Immature natural killer cell (primary cell): ENCODE measurements around the gene PCDHGB4. TPM values are rescaled to one million over a fixed set of nuclear protein-coding genes. Genes with fewer than 3 reads are reported as not detected.
"Not testable (repeated sequence)": the region's sequence is repeated elsewhere in the genome, so short reads cannot be mapped to it uniquely, and the experiment has no call there.

Experiments
- DNase-seq, 3 donors: peaks; one replicate each; pipeline ENCODE4 v3.0.0; 2022; ENCODE audit warnings: mixed read lengths in 1 of 3
- H3K27ac Mint-ChIP-seq, 6 donors: one replicate each; pipeline ENCODE4 v1.8.0; 2020; ENCODE audit warnings: mixed read lengths in 6 of 6, mild to moderate bottlenecking in 5 of 6, inconsistent platforms in 4 of 6, moderate library complexity in 3 of 6
- H3K27me3 Mint-ChIP-seq, 3 donors: one replicate each; pipeline ENCODE4 v1.8.0; 2020 to 2021; ENCODE audit warnings: low read depth in 3 of 3, mild to moderate bottlenecking in 3 of 3, mixed read lengths in 3 of 3, moderate library complexity in 3 of 3, inconsistent platforms in 1 of 3
- H3K36me3 Mint-ChIP-seq, 3 donors: one replicate each; pipeline ENCODE4 v1.8.0; 2020; ENCODE audit warnings: mixed read lengths in 3 of 3, inconsistent platforms in 2 of 3, mild to moderate bottlenecking in 2 of 3
- H3K4me1 Mint-ChIP-seq, 2 donors: one replicate each; pipeline ENCODE4 v1.8.0; 2020; ENCODE audit warnings: inconsistent platforms in 2 of 2, mild to moderate bottlenecking in 2 of 2, mixed read lengths in 2 of 2, moderate library complexity in 1 of 2
- H3K4me3 Mint-ChIP-seq, 5 donors: one replicate each; pipeline ENCODE4 v1.8.0; 2020; ENCODE audit warnings: mild to moderate bottlenecking in 5 of 5, mixed read lengths in 5 of 5, inconsistent platforms in 3 of 5, moderate library complexity in 3 of 5
- H3K9me3 Mint-ChIP-seq, 6 donors: one replicate each; pipeline ENCODE4 v1.8.0; 2020; ENCODE audit warnings: mild to moderate bottlenecking in 6 of 6, mixed read lengths in 6 of 6, inconsistent platforms in 4 of 6, moderate library complexity in 3 of 6
- polyA plus RNA-seq, 3 donors: library from polyadenylated mRNA; unstranded; fragments of 300-500 nt; fragmentation: Illumina TruSeq; gene quantifications; one replicate each; pipeline ENCODE4 v1.2.3, GENCODE V29; 2021

Gene PCDHGB4
- polyA plus RNA-seq, 3 donors from 2014 or later = 0.13 TPM; not detected in 2

DNA sequence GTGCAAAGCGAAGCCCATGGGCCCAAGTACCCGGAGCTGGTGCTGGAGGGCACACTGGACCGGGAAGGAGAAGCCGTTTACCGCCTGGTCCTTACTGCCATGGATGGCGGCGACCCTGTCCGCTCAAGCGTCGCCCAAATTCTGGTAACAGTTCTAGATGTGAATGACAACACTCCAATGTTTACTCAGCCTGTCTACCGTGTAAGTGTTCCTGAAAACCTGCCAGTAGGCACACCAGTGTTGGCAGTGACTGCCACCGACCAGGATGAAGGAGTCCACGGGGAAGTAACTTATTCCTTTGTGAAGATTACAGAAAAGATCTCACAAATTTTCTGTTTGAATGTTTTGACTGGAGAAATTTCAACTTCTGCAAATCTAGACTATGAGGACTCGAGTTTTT lies 12.9 kb upstream of the PCDHGB4 start:
- Mint-ChIP-seq H3K36me3 (peaks cover 0 to 7% (median 3%) of the 10 kb centered on the region in 3 donors), H3K27ac (no peak overlapping the region), H3K9me3 (peaks cover 8 to 41% (median 27%) of the 10 kb centered on the region in 6 donors), H3K27me3 (peaks cover 28 to 42% (median 39%) of the 10 kb centered on the region in 3 donors), H3K4me3 (no peak overlapping the region), H3K4me1 (peaks cover 8 to 16% of the 10 kb centered on the region in 2 donors)
- no peak for DNase-seq

DNA sequence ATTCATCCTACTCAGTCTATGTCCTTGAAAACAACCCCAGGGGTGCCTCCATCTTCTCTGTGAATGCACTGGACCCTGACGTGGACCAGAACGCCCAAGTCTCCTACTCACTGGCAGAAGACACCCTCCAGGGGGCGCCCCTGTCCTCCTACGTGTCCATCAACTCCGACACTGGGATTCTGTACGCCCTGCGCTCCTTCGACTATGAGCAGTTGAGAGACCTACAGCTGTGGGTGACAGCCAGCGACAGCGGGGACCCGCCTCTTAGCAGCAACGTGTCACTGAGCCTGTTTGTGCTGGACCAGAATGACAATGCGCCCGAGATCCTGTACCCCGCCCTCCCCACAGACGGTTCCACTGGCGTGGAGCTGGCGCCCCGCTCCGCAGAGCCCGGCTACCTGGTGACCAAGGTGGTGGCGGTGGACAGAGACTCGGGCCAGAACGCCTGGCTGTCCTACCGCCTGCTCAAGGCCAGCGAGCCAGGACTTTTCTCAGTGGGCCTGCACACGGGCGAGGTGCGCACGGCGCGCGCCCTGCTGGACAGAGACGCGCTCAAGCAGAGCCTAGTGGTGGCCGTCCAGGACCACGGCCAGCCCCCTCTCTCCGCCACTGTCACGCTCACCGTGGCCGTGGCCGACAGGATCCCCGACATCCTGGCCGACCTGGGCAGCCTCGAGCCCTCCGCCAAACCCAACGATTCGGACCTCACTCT lies 11.9 kb upstream of the PCDHGB4 start:
- H3K27me3 Mint-ChIP-seq = peaks cover 27 to 35% (median 33%) of the 10 kb centered on the region in 3 donors
- not testable (repeated sequence) for DNase-seq, H3K27ac Mint-ChIP-seq, H3K36me3 Mint-ChIP-seq, H3K4me3 Mint-ChIP-seq, H3K4me1 Mint-ChIP-seq
- peaks cover 8 to 38% (median 26%) of the 10 kb centered on the region in 6 donors for H3K9me3 Mint-ChIP-seq

DNA sequence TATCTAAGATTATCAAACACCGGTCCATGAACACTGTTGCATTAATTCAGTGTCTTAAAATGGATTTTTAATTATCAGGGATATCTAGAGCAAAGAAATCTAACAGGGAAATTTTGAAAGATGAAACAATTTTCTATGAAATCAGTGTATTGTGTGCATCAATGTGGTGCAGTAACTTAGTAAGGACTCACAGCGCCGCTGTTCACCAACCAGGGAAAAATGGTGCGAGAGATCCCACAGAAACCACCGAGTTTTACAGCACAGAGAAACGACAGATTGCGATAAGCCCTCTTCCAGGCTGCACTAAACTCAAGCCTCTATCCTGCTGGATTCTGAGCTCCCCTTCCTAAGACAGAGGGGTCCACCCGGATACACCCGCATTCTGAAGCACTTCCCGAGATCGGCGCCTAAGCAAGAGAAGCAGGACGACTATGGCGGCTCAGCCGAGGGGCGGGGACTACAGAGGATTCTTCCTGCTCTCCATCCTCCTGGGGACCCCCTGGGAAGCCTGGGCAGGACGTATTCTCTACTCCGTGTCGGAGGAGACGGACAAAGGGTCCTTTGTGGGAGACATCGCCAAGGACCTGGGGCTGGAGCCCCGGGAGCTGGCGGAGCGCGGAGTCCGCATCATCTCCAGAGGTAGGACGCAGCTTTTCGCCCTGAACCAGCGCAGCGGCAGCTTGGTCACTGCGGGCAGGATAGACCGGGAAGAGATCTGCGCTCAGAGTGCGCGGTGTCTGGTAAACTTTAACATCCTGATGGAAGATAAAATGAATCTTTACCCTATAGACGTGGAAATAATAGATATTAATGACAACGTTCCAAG lies 4.8 kb upstream of the PCDHGB4 start, which contains the start of gene PCDHGA7:
PCDHGA7 (plus strand) TSS at position 274 of the 826 bp plus-strand sequence; CDS start at position 432, 158 bp downstream.
- Mint-ChIP-seq H3K36me3 (peaks cover 0 to 5% (median 0%) of the 10 kb centered on the region in 3 donors), H3K27me3 (peaks cover 20 to 34% (median 30%) of the 10 kb centered on the region in 3 donors), H3K4me3 (peak within 1 kb of the TSS; percentile 65 to 88 (median 77)), H3K4me1 (peaks cover 0 to 5% of the 10 kb centered on the region in 2 donors), H3K27ac (no peak within 1 kb of the TSS), H3K9me3 (peaks cover 6 to 54% (median 19%) of the 10 kb centered on the region in 6 donors)
- peak in 1 of 3 donors; percentile 32 for DNase-seq

DNA sequence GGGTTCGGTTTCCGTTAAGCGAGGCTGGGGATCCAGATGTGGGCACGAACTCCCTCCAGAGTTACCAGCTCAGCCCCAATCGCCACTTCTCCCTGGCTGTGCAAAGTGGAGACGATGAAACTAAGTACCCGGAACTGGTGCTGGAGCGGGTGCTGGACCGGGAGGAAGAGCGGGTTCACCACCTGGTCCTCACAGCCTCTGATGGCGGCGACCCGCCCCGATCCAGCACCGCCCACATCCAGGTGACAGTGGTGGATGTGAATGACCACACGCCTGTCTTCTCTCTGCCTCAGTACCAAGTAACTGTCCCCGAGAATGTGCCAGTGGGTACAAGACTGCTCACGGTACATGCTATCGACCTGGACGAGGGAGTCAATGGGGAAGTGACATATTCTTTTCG lies 4.2 kb upstream of the PCDHGB4 start:
- no peak overlapping the region for H3K27ac Mint-ChIP-seq

DNA sequence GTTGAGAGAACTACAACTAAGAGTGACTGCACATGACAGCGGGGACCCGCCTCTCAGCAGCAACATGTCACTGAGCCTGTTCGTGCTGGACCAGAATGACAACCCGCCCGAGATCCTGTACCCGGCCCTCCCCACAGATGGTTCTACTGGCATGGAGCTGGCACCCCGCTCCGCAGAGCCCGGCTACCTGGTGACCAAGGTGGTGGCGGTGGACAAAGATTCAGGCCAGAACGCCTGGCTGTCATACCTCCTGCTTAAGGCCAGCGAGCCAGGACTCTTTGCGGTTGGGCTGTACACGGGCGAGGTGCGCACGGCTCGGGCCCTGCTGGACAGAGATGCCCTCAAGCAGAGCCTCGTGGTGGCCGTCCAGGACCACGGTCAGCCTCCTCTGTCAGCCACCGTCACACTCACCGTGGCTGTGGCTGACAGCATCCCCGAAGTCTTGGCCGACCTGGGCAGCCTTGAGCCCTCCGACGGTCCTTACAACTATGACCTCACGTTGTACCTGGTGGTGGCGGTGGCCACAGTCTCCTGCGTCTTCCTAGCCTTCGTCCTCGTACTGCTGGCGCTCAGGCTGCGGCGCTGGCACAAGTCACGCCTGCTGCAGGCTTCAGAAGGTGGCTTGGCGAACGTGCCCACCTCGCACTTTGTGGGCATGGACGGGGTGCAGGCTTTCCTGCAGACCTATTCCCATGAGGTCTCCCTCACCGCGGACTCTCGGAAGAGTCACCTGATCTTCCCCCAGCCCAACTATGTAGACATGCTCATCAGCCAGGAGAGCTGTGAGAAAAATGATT lies 2.8 kb upstream of the PCDHGB4 start:
- Mint-ChIP-seq H3K27ac (no peak overlapping the region), H3K27me3 (peaks cover 24 to 38% (median 30%) of the 10 kb centered on the region in 3 donors), H3K4me3 (no peak overlapping the region), H3K9me3 (peaks cover 7 to 59% (median 26%) of the 10 kb centered on the region in 6 donors), H3K36me3 (peaks cover 0 to 9% (median 4%) of the 10 kb centered on the region in 3 donors), H3K4me1 (peaks cover 5 to 7% of the 10 kb centered on the region in 2 donors)
- no peak for DNase-seq

More for the DNA sequence above, 4.2 kb upstream of the PCDHGB4 start:
- Mint-ChIP-seq H3K4me3 (peak overlapping the region in 3 of 5 donors; percentile 56 to 88 (median 77)), H3K9me3 (peaks cover 6 to 56% (median 21%) of the 10 kb centered on the region in 6 donors), H3K36me3 (peaks cover 0 to 6% (median 2%) of the 10 kb centered on the region in 3 donors), H3K4me1 (peaks cover 2 to 5% of the 10 kb centered on the region in 2 donors), H3K27me3 (peaks cover 20 to 34% (median 28%) of the 10 kb centered on the region in 3 donors)
- no peak for DNase-seq

DNA sequence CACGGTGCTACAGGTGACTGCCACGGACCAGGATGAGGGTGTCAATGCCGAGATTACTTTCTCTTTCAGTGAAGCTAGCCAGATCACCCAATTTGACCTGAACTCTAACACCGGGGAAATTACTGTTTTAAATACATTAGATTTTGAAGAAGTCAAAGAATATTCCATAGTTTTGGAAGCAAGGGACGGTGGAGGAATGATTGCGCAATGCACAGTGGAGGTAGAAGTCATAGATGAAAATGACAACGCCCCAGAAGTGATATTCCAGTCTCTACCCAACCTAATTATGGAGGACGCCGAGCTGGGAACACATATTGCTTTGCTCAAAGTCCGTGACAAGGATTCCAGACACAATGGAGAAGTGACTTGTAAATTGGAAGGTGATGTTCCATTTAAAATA lies 1.2 kb downstream of the PCDHGB4 start:
- Mint-ChIP-seq H3K27me3 (peaks cover 20 to 45% (median 32%) of the 10 kb centered on the region in 3 donors), H3K4me1 (peaks cover 5% of the 10 kb centered on the region in 2 donors), H3K4me3 (peak overlapping the region in 2 of 5 donors; percentile 6 to 17), H3K36me3 (peaks cover 8 to 12% (median 8%) of the 10 kb centered on the region in 3 donors), H3K27ac (no peak overlapping the region), H3K9me3 (peaks cover 20 to 61% (median 27%) of the 10 kb centered on the region in 6 donors)
- DNase-seq = no peak

DNA sequence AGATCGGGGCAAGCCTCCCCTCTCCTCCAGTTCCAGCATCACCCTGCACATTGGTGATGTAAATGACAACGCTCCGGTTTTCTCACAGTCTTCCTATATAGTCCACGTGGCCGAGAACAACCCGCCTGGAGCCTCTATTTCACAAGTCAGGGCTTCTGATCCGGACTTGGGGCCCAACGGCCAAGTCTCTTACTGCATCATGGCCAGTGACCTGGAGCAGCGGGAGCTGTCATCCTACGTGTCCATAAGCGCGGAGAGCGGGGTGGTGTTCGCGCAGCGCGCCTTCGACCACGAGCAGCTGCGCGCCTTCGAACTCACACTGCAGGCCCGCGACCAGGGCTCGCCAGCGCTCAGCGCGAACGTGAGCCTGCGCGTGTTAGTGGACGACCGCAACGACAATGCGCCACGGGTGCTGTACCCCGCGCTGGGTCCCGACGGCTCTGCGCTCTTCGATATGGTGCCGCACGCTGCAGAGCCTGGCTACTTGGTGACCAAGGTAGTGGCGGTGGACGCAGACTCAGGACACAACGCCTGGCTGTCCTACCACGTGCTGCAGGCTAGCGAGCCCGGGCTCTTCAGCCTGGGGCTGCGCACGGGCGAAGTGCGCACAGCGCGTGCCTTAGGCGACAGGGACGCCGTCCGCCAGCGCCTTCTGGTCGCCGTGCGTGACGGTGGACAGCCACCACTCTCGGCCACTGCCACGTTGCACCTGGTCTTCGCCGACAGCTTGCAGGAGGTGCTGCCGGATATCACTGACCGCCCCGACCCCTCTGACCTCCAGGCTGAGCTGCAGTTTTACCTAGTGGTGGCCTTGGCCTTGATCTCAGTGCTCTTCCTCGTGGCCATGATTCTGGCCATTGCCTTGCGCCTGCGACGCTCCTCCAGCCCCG lies 1.9 kb downstream of the PCDHGB4 start:
- peaks cover 8 to 12% (median 8%) of the 10 kb centered on the region in 3 donors for H3K36me3 Mint-ChIP-seq
- H3K9me3 Mint-ChIP-seq = peaks cover 15 to 61% (median 27%) of the 10 kb centered on the region in 6 donors
- H3K4me1 Mint-ChIP-seq = peaks cover 5% of the 10 kb centered on the region in 2 donors
- no peak overlapping the region for H3K4me3 Mint-ChIP-seq
- no peak for DNase-seq
- peaks cover 25 to 48% (median 37%) of the 10 kb centered on the region in 3 donors for H3K27me3 Mint-ChIP-seq
- H3K27ac Mint-ChIP-seq = peak overlapping the region in 1 of 6 donors; percentile 76

DNA sequence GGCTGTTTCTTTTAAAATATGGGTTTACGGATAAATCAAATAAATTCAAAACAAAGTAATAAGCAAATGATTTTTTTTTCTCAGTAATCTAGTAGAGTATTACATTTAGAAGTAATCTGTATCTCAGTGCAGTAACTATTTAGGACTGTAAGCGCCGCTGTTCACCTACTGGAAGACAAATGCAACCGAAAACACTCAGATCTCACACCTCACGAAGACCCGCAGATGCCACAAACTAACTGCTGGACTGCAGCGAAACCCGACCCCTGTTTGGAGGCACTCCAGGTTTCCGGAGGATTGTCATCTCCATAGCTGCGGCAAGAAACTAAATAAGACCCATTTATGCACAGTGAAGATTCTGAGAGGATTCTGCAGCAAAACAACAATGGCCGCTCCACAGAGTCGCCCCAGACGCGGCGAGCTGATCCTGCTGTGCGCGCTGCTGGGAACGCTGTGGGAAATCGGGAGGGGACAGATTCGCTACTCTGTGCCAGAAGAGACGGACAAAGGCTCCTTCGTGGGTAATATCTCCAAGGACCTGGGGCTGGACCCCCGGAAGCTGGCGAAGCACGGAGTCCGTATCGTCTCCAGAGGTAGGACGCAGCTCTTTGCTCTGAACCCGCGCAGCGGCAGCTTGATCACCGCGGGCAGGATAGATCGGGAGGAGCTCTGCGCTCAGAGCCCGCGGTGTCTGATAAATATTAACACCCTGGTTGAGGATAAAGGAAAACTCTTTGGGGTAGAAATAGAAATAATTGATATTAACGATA lies 5.1 kb downstream of the PCDHGB4 start, which contains the start of gene PCDHGA8:
PCDHGA8 (plus strand) TSS at position 205 of the 770 bp plus-strand sequence; CDS start at position 386, 181 bp downstream.
- Mint-ChIP-seq H3K27me3 (peaks cover 26 to 61% (median 43%) of the 10 kb centered on the region in 3 donors), H3K36me3 (peaks cover 8 to 11% (median 8%) of the 10 kb centered on the region in 3 donors), H3K4me3 (peak within 1 kb of the TSS in 4 of 5 donors; percentile 29 to 79 (median 60)), H3K4me1 (peaks cover 5% of the 10 kb centered on the region in 2 donors), H3K9me3 (peaks cover 12 to 46% (median 22%) of the 10 kb centered on the region in 6 donors), H3K27ac (peak within 1 kb of the TSS in 1 of 6 donors; percentile 37)
- DNase-seq = peak in 2 of 3 donors; percentile 10 to 39

DNA sequence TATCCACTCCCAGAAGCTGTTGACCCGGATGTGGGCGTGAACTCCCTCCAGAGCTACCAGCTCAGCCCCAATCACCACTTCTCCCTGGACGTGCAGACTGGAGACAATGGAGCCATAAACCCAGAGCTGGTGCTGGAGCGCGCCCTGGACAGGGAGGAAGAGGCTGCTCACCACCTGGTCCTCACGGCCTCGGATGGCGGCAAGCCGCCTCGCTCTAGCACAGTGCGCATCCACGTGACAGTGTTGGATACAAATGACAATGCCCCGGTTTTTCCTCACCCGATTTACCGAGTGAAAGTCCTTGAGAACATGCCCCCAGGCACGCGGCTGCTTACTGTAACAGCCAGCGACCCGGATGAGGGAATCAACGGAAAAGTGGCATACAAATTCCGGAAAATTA lies 5.8 kb downstream of the PCDHGB4 start:
- no peak overlapping the region for H3K4me3 Mint-ChIP-seq
- peaks cover 7 to 11% (median 8%) of the 10 kb centered on the region in 3 donors for H3K36me3 Mint-ChIP-seq
- H3K9me3 Mint-ChIP-seq = peaks cover 11 to 44% (median 21%) of the 10 kb centered on the region in 6 donors
- DNase-seq = no peak
- peaks cover 4 to 5% of the 10 kb centered on the region in 2 donors for H3K4me1 Mint-ChIP-seq
- peaks cover 26 to 60% (median 43%) of the 10 kb centered on the region in 3 donors for H3K27me3 Mint-ChIP-seq
- H3K27ac Mint-ChIP-seq = no peak overlapping the region

DNA sequence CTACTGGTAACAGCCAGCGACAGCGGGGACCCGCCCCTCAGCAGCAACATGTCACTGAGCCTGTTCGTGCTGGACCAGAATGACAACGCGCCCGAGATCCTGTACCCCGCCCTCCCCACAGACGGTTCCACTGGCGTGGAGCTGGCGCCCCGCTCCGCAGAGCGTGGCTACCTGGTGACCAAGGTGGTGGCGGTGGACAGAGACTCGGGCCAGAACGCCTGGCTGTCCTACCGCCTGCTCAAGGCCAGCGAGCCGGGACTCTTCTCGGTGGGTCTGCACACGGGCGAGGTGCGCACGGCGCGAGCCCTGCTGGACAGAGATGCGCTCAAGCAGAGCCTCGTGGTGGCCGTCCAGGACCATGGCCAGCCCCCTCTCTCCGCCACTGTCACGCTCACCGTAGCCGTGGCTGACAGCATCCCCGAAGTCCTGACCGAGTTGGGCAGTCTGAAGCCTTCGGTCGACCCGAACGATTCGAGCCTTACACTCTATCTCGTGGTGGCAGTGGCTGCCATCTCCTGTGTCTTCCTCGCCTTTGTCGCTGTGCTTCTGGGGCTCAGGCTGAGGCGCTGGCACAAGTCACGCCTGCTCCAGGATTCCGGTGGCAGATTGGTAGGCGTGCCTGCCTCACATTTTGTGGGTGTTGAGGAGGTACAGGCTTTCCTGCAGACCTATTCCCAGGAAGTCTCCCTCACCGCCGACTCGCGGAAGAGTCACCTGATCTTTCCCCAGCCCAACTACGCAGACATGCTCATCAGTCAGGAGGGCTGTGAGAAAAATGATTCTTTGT lies 7.1 kb downstream of the PCDHGB4 start:
- DNase-seq, H3K36me3 Mint-ChIP-seq, H3K4me3 Mint-ChIP-seq, H3K4me1 Mint-ChIP-seq, H3K27ac Mint-ChIP-seq: not testable (repeated sequence)
- H3K9me3 Mint-ChIP-seq = peaks cover 12 to 40% (median 18%) of the 10 kb centered on the region in 6 donors
- H3K27me3 Mint-ChIP-seq = peaks cover 33 to 61% (median 52%) of the 10 kb centered on the region in 3 donors
